Activated CD4-positive, alpha-beta T cell treated with anti-CD3 and anti-CD28 coated beads, Interleukin-2, amount 10 ng/mL, durations not matched to agents 24 days and 14 days (primary cell): ENCODE data around the gene DBN1. TPM values are rescaled to one million over a fixed set of nuclear protein-coding genes. Genes with fewer than 3 reads are reported as not detected.

Source experiments
- DNase-seq: peaks from one replicate; pipeline ENCODE4 v3.0.0; 2022
- H3K27ac Mint-ChIP-seq: one replicate; pipeline ENCODE4 v1.8.0; 2022; ENCODE audit warnings: mild to moderate bottlenecking, mixed read lengths
- H3K27me3 Mint-ChIP-seq: one replicate; pipeline ENCODE4 v1.8.0; 2022; ENCODE audit warnings: mixed read lengths
- H3K36me3 Mint-ChIP-seq: one replicate; pipeline ENCODE4 v1.8.0; 2022; ENCODE audit warnings: low read depth, mild to moderate bottlenecking, mixed read lengths
- H3K4me1 Mint-ChIP-seq: one replicate; pipeline ENCODE4 v1.8.0; 2021; ENCODE audit warnings: mixed read lengths
- H3K4me3 Mint-ChIP-seq: one replicate; pipeline ENCODE4 v1.8.0; 2022; ENCODE audit warnings: mild to moderate bottlenecking, moderate library complexity, mixed read lengths
- H3K9me3 Mint-ChIP-seq: one replicate; pipeline ENCODE4 v1.8.0; 2021; ENCODE audit warnings: mixed read lengths
- intact Hi-C: fragments of 100-400 bp; cut with micrococcal nuclease; formaldehyde crosslinking; loops from one replicate; pipeline ENCODE4 v1.15.1; 2023
- total RNA-seq: library from RNA; stranded (reverse); gene quantifications from 2 replicates; pipeline ENCODE4 v1.2.3, GENCODE V29; 2022

DBN1 gene
- total RNA-seq, 1 donor from 2014 or later, result 23.5 TPM

DNA sequence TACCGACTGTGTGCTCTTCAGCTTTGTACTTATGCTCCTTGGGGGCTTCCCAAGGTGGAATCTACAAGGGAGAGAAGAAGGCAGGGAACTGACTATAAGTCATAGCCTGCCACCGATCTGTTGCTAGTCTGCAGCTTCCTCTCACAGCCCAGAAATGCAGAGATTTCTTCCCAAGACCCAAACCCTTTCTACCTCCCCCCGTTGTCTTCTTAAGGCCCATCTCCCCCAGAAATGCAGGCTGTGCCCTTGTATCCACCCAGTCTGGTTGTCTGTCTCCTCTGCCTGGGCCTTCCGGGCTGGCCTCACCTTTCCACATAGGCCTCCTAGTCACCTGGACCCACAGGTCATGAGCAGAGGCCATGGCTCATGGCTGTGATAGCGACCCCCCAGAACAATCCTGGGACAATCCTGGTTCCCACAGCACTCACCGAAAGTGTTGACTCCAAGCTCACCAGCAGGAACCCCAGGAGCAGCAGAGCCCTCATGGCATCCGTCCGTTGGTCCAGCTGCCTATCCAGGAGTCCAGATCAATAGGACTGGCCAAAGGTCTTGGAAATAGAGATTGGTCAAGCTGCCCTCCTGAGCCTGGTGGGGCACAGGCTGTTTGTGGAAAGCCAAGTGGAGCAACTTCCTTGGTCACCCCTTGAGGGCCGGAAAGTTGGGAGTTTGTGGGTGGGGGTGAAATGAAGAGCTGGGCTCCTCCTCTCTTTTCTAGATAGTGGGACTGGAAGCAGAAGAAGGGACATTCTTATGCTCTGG is 64.2 kb downstream of the DBN1 start, which contains the start of gene F12:
Gene F12, minus strand, starts transcription at position 522 of the 759 bp plus-strand sequence. Its CDS starts 37 bp downstream, at position 485.
- DNase-seq, result no peak
- Mint-ChIP-seq H3K36me3 (no peaks in the 10 kb centered on the region), H3K9me3 (no peaks in the 10 kb centered on the region), H3K27me3 (peaks cover 8% of the 10 kb centered on the region), H3K4me3 (no peak within 1 kb of the TSS), H3K27ac (no peak within 1 kb of the TSS), H3K4me1 (peaks cover 20% of the 10 kb centered on the region)
- intact Hi-C loops, result loop anchor here (10.0 kb wide), 1 partner anchor 186 kb away; the partner anchor contains the start of gene TMED9

Other genes starting within 250 kb of the DBN1 start
- gene RAB24, start 169.9 kb downstream of the DBN1 start, total RNA-seq, result 18.3 and 22.2 TPM in 2 replicates
- gene PRELID1, start 169.8 kb downstream of the DBN1 start, total RNA-seq, result 248 and 257 TPM in 2 replicates
- gene MXD3, start 161.7 kb downstream of the DBN1 start, total RNA-seq, result 9.1 and 11.7 TPM in 2 replicates
- 105 and 108 TPM in 2 replicates for gene LMAN2, start 122.0 kb downstream of the DBN1 start, total RNA-seq
- gene RGS14, start 115.7 kb downstream of the DBN1 start, total RNA-seq, result 45.3 and 49.3 TPM in 2 replicates
- gene SLC34A1, start 89.2 kb downstream of the DBN1 start, total RNA-seq, result not detected in 2 replicates
- gene PFN3, start 73.0 kb downstream of the DBN1 start, total RNA-seq, result not detected in 2 replicates
- gene F12, start 64.1 kb downstream of the DBN1 start, total RNA-seq, result 2.7 and 2.8 TPM in 2 replicates
- gene GRK6, start 47.0 kb downstream of the DBN1 start, total RNA-seq, result 136 and 149 TPM in 2 replicates
- 13.6 TPM in 2 replicates for gene PRR7, start 26.8 kb downstream of the DBN1 start, total RNA-seq
- 64.9 and 65.3 TPM in 2 replicates for gene PDLIM7, start 24.0 kb upstream of the DBN1 start, total RNA-seq
- 4.5 and 5.2 TPM in 2 replicates for gene DOK3, start 36.2 kb upstream of the DBN1 start, total RNA-seq
- 157 and 172 TPM in 2 replicates for gene DDX41, start 43.3 kb upstream of the DBN1 start, total RNA-seq
- gene FAM193B, start 80.9 kb upstream of the DBN1 start, total RNA-seq, result 71.2 and 85.5 TPM in 2 replicates
- gene TMED9, start 118.6 kb upstream of the DBN1 start, total RNA-seq, result 147 and 156 TPM in 2 replicates
- 26.5 and 27.7 TPM in 2 replicates for gene B4GALT7, start 126.5 kb upstream of the DBN1 start, total RNA-seq